Glutamatergic neuron (in vitro differentiated cells): ENCODE data around the gene GSG1L. TPM values are rescaled to one million over a fixed set of nuclear protein-coding genes. Genes with fewer than 3 reads are reported as not detected.

Source experiments
- DNase-seq: peaks from one replicate; pipeline ENCODE4 v3.0.0; 2022
- H3K27ac Mint-ChIP-seq: one replicate; pipeline ENCODE4 v1.8.0; 2020; ENCODE audit warnings: mild to moderate bottlenecking, mixed read lengths, inconsistent platforms; ENCODE audit not compliant: unreplicated experiment
- H3K27me3 Mint-ChIP-seq: one replicate; pipeline ENCODE4 v1.8.0; 2020; ENCODE audit warnings: mild to moderate bottlenecking, moderate library complexity, mixed read lengths, inconsistent platforms; ENCODE audit not compliant: unreplicated experiment
- H3K36me3 Mint-ChIP-seq: one replicate; pipeline ENCODE4 v1.8.0; 2020; ENCODE audit warnings: mild to moderate bottlenecking, mixed read lengths, inconsistent platforms; ENCODE audit not compliant: unreplicated experiment
- H3K4me1 Mint-ChIP-seq: one replicate; pipeline ENCODE4 v1.8.0; 2020; ENCODE audit warnings: mild to moderate bottlenecking, low read depth, mixed read lengths, inconsistent platforms; ENCODE audit not compliant: unreplicated experiment
- H3K4me3 Mint-ChIP-seq: one replicate; pipeline ENCODE4 v1.8.0; 2020; ENCODE audit warnings: mild to moderate bottlenecking, mixed read lengths, inconsistent platforms; ENCODE audit not compliant: unreplicated experiment
- H3K9me3 Mint-ChIP-seq: one replicate; pipeline ENCODE4 v1.8.0; 2020; ENCODE audit warnings: mild to moderate bottlenecking, moderate library complexity, mixed read lengths, inconsistent platforms; ENCODE audit not compliant: unreplicated experiment
- total RNA-seq: library from RNA; stranded (reverse); fragmentation: NEBNext Ultra II Directional; extraction: Animal tissue kit (Norgen Biotek cat#: 25700); gene quantifications from one replicate; pipeline ENCODE4 v1.2.1, GENCODE V29; 2021; ENCODE audit not compliant: unreplicated experiment
- TF ChIP-seq, protein P1 (sequence below): fragments of 200-600 bp; sonication (generic); IDR thresholded peaks from one replicate; pipeline ENCODE4 v1.5.0; 2021; ENCODE audit not compliant: partially characterized antibody, unreplicated experiment

The GSG1L gene
- total RNA-seq, 1 donor from 2014 or later = 0.91 TPM

DNA sequence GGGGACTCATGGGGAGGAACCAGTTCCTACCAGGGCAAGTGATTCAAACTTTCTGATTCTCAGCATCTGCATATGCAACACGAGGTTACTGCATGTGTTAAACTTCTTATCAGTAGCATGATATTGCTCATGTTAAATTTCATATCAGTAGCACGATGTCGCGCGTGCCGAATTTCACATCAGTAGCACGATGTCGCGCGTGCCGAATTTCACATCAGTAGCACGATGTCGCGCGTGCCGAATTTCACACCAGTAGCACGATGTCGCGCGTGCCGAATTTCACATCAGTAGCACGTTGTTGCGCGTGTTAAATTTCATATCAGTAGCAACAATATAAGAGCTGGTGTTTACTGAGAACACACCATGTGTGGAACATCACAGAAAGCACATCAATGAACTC, 221.6 kb downstream of the GSG1L start:
- Mint-ChIP-seq H3K4me1 (peaks cover 3% of the 10 kb centered on the region), H3K36me3 (peaks cover 5% of the 10 kb centered on the region), H3K9me3 (peaks cover 3% of the 10 kb centered on the region), H3K27ac (no peak overlapping the region), H3K4me3 (no peak overlapping the region), H3K27me3 (peaks cover 4% of the 10 kb centered on the region)
- TF ChIP-seq, protein P1, sequence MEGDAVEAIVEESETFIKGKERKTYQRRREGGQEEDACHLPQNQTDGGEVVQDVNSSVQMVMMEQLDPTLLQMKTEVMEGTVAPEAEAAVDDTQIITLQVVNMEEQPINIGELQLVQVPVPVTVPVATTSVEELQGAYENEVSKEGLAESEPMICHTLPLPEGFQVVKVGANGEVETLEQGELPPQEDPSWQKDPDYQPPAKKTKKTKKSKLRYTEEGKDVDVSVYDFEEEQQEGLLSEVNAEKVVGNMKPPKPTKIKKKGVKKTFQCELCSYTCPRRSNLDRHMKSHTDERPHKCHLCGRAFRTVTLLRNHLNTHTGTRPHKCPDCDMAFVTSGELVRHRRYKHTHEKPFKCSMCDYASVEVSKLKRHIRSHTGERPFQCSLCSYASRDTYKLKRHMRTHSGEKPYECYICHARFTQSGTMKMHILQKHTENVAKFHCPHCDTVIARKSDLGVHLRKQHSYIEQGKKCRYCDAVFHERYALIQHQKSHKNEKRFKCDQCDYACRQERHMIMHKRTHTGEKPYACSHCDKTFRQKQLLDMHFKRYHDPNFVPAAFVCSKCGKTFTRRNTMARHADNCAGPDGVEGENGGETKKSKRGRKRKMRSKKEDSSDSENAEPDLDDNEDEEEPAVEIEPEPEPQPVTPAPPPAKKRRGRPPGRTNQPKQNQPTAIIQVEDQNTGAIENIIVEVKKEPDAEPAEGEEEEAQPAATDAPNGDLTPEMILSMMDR = no peak
- DNase-seq = no peak

DNA sequence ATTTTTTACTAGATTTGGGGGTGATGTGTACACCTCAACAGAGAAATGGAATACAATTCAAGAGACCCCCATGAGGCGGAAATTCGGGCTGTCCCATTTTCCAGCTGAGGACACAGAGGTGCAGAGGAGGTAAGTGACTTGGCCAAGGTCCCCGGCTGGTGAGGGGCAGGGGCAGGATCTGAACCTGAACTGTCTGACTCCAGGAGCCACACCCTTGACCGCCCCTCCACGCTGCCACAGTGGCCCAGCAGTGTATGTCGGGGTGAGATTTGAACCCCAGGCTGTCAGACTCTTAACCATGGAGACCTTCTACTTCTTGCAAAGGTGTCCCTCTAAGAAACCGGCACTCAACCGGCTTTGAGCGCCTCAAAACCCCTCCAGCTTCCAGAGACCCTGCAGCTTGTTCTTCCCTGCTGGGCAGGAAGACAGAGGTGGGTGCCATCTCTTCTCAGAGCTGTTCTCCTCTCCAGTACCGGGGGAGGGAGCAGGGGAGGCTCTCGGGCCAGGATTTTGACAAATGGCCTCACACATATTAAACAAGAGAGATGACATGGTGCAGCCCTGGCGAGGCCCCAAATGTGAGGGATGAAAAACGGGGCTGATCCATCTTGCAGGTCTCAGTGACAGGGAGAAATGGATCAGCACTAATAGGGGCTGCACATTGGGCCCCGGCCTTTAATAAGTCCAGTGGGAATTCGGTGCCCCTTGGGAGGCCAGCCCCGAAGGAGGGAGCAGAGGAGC, 222.3 kb downstream of the GSG1L start:
- Mint-ChIP-seq H3K4me1 (peaks cover 3% of the 10 kb centered on the region), H3K9me3 (peaks cover 7% of the 10 kb centered on the region), H3K36me3 (peaks cover 12% of the 10 kb centered on the region), H3K4me3 (no peak overlapping the region), H3K27me3 (peaks cover 8% of the 10 kb centered on the region), H3K27ac (no peak overlapping the region)
- TF ChIP-seq, protein P1 = no peak
- DNase-seq = no peak

- H3K4me1 Mint-ChIP-seq = peaks cover 3% of the 10 kb centered on the region
- H3K27me3 Mint-ChIP-seq = peaks cover 8% of the 10 kb centered on the region
- TF ChIP-seq, protein P1 = no peak
- no peak overlapping the region for H3K27ac Mint-ChIP-seq
- no peak overlapping the region for H3K4me3 Mint-ChIP-seq
- H3K9me3 Mint-ChIP-seq = peaks cover 7% of the 10 kb centered on the region
- H3K36me3 Mint-ChIP-seq = peaks cover 7% of the 10 kb centered on the region
- DNase-seq = no peak
Measured at GRCh38 chr16:27840311-27841060, 223.0 kb downstream of the GSG1L start.

GRCh38 chr16:27839419-27839818, 224.1 kb downstream of the GSG1L start:
- DNase-seq = no peak
- Mint-ChIP-seq H3K4me3 (no peak overlapping the region), H3K9me3 (peaks cover 7% of the 10 kb centered on the region), H3K27ac (no peak overlapping the region), H3K4me1 (peaks cover 3% of the 10 kb centered on the region), H3K36me3 (peaks cover 7% of the 10 kb centered on the region), H3K27me3 (peaks cover 8% of the 10 kb centered on the region)
- TF ChIP-seq, protein P1 = no peak
